Measurements from ENCODE around the gene COMMD8.

The COMMD8 gene

DNA sequence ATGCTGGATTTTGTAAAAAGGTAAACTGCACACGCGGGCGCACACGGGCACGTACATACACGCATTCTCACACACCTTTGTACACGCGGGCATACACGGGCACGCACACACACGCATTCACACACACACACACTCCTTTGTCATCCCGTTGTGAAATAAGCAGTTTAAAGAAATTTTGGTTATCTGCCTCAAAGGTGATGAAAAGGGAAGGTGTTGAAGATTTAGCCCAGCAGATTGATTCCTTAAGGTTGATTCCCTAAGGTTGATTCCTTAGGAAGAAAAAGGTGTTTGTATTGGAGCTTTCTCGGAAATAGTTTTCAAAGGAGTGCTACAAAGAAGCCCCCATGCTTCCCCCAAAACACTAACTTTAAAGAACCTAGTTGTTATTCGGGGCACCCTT is 22.3 kb upstream of the COMMD8 start:
- Histone ChIP-seq H4K20me1 (ENCODE audit: insufficient read depth, low read length) (no peaks in the 10 kb centered on the region), H3K9me3 (replicated peaks; ENCODE audit: insufficient read depth, low read length) (no peaks in the 10 kb centered on the region), H3K4me3 (ENCODE audit: low read length) (peak overlapping the region; percentile 72), H3K4me2 (ENCODE audit: low read depth, low read length) (peak overlapping the region; percentile 88), H3K9ac (ENCODE audit: low read length) (peak overlapping the region; percentile 69), H3K9me2 (replicated peaks; ENCODE audit: insufficient read depth, low read length) (no peaks in the 10 kb centered on the region), H3F3A (ENCODE audit: insufficient read depth, low read length) (0 out of 2 replicates have a peak, but pooled peaks cover 13% of the 10 kb centered on the region), H3K4me1 (ENCODE audit: low read length) (0 out of 2 replicates have a peak, but pooled peaks cover 6% of the 10 kb centered on the region), H3K27ac (ENCODE audit: low read length) (peak overlapping the region; percentile 84; the same call in 1 of the 2 replicates), H3K36me3 (replicated peaks; ENCODE audit: insufficient read depth, low read length) (no peaks in the 10 kb centered on the region), H3K79me2 (ENCODE audit: low read length) (peaks cover 20% of the 10 kb centered on the region), H2AFZ (ENCODE audit: low read length) (peak overlapping the region; percentile 66), H3K27me3 (replicated peaks; ENCODE audit: insufficient read depth, low read length) (no peaks in the 10 kb centered on the region)
- no peak for DNase-seq
- TF ChIP-seq, protein P1, sequence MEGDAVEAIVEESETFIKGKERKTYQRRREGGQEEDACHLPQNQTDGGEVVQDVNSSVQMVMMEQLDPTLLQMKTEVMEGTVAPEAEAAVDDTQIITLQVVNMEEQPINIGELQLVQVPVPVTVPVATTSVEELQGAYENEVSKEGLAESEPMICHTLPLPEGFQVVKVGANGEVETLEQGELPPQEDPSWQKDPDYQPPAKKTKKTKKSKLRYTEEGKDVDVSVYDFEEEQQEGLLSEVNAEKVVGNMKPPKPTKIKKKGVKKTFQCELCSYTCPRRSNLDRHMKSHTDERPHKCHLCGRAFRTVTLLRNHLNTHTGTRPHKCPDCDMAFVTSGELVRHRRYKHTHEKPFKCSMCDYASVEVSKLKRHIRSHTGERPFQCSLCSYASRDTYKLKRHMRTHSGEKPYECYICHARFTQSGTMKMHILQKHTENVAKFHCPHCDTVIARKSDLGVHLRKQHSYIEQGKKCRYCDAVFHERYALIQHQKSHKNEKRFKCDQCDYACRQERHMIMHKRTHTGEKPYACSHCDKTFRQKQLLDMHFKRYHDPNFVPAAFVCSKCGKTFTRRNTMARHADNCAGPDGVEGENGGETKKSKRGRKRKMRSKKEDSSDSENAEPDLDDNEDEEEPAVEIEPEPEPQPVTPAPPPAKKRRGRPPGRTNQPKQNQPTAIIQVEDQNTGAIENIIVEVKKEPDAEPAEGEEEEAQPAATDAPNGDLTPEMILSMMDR (IDR thresholded peaks at IDR 0.05; ENCODE audit: low read length): no peak
- no peak for TF ChIP-seq EZH2 (optimal IDR thresholded peaks at IDR 0.05; ENCODE audit: low read depth, low read length)

DNA sequence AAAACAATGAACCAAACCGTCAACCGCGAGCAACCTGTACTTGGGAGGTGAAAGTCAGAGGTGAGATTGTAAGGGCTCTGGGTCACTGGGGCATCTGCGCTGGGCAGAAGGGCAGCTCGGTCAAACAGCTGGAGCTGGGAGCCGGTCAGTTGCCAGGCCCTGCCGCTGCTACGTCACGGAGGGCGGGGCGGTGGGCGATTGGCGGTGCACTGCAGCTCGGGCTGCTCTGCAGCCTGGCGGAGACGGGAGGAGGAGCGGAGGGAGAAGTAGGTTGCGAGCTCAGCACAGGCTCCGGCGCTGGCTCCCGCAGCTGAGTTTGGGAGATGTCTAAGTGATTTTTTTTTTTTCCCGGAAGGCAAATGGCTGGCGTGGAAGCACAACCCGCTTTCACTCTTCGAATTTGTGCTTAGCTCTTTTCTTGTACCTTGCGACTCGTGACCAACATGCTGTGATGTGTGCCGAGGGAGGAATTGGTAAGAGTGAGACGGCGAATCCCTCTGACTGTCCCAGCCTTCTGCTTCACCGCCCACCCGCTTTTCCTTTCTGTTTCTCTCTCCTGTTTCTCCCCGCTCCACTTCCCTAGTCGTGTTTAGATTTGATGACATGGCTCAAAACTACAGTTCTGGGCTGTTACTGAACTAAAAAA is 21.7 kb upstream of the COMMD8 start, which contains the start of gene ATP10D:
Gene ATP10D (plus strand): TSS at position 229 of the 646 bp plus-strand sequence. CDS start 27,266 bp downstream, outside the sequence.
- no peak for TF ChIP-seq EZH2 (optimal IDR thresholded peaks at IDR 0.05; ENCODE audit: low read depth, low read length)
- TF ChIP-seq EZH2phosphoT487 (IDR thresholded peaks at IDR 0.05; ENCODE audit: low read length): no peak
- TF ChIP-seq, protein P1 (IDR thresholded peaks at IDR 0.05; ENCODE audit: low read length): no peak
- H3K9me3 ChIP-seq (replicated peaks; ENCODE audit: insufficient read depth, low read length): no peaks in the 10 kb centered on the region
- peak within 1 kb of the TSS; percentile 72 for H3K4me3 ChIP-seq (ENCODE audit: low read length)
- no peaks in the 10 kb centered on the region for H3K27me3 ChIP-seq (replicated peaks; ENCODE audit: insufficient read depth, low read length)
- H3F3A ChIP-seq (ENCODE audit: insufficient read depth, low read length): 0 out of 2 replicates have a peak, but pooled peaks cover 13% of the 10 kb centered on the region
- peaks cover 14% of the 10 kb centered on the region for H3K79me2 ChIP-seq (ENCODE audit: low read length)
- H3K9me2 ChIP-seq (replicated peaks; ENCODE audit: insufficient read depth, low read length): no peaks in the 10 kb centered on the region
- no peaks in the 10 kb centered on the region for H3K36me3 ChIP-seq (replicated peaks; ENCODE audit: insufficient read depth, low read length)
- H3K4me1 ChIP-seq (ENCODE audit: low read length): 0 out of 2 replicates have a peak, but pooled peaks cover 6% of the 10 kb centered on the region
- peak; percentile 93 for DNase-seq
- H2AFZ ChIP-seq (ENCODE audit: low read length): peak within 1 kb of the TSS; percentile 66
- peak within 1 kb of the TSS; percentile 84 for H3K27ac ChIP-seq (ENCODE audit: low read length)
- peak within 1 kb of the TSS; percentile 88 for H3K4me2 ChIP-seq (ENCODE audit: low read depth, low read length)
- peak within 1 kb of the TSS; percentile 69 for H3K9ac ChIP-seq (ENCODE audit: low read length)
- no peaks in the 10 kb centered on the region for H4K20me1 ChIP-seq (ENCODE audit: insufficient read depth, low read length)

DNA sequence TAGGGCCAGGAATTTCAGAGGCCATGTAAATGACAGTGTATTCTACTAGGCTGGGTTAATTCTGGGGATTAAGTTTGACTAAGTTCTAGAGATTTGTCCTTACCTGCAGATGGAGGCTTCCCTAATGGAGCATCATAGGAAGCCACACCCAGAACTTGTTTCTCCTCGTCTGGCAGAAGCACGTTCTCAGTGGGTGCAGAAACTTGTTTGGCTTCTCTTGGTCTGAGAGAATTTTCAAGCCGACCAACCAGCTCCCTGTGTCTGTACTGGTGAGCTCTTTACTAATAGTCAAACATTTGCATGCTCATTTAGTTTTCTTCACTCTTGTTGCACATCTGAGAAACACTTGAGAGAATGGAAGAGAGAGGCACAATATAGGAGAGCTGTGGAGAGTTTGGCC is 20.7 kb upstream of the COMMD8 start:
- Histone ChIP-seq H3K79me2 (ENCODE audit: low read length) (peaks cover 13% of the 10 kb centered on the region), H3K9me2 (replicated peaks; ENCODE audit: insufficient read depth, low read length) (no peaks in the 10 kb centered on the region), H3K9me3 (replicated peaks; ENCODE audit: insufficient read depth, low read length) (no peaks in the 10 kb centered on the region), H3K4me2 (ENCODE audit: low read depth, low read length) (no peak overlapping the region), H3K9ac (ENCODE audit: low read length) (no peak overlapping the region), H3K36me3 (replicated peaks; ENCODE audit: insufficient read depth, low read length) (no peaks in the 10 kb centered on the region), H4K20me1 (ENCODE audit: insufficient read depth, low read length) (no peaks in the 10 kb centered on the region), H3K4me1 (ENCODE audit: low read length) (0 out of 2 replicates have a peak, but pooled peaks cover 6% of the 10 kb centered on the region), H2AFZ (ENCODE audit: low read length) (no peak overlapping the region), H3K27me3 (replicated peaks; ENCODE audit: insufficient read depth, low read length) (no peaks in the 10 kb centered on the region), H3F3A (ENCODE audit: insufficient read depth, low read length) (0 out of 2 replicates have a peak, but pooled peaks cover 13% of the 10 kb centered on the region), H3K27ac (ENCODE audit: low read length) (no peak overlapping the region), H3K4me3 (ENCODE audit: low read length) (no peak overlapping the region)
- no peak for DNase-seq
- TF ChIP-seq EZH2phosphoT487 (IDR thresholded peaks at IDR 0.05; ENCODE audit: low read length) (no peak), EZH2 (optimal IDR thresholded peaks at IDR 0.05; ENCODE audit: low read depth, low read length) (no peak)
- TF ChIP-seq, protein P1 (IDR thresholded peaks at IDR 0.05; ENCODE audit: low read length): no peak

Measured in MM.1S (cell line).